ENCODE data around the gene CCDC85C.

DNA sequence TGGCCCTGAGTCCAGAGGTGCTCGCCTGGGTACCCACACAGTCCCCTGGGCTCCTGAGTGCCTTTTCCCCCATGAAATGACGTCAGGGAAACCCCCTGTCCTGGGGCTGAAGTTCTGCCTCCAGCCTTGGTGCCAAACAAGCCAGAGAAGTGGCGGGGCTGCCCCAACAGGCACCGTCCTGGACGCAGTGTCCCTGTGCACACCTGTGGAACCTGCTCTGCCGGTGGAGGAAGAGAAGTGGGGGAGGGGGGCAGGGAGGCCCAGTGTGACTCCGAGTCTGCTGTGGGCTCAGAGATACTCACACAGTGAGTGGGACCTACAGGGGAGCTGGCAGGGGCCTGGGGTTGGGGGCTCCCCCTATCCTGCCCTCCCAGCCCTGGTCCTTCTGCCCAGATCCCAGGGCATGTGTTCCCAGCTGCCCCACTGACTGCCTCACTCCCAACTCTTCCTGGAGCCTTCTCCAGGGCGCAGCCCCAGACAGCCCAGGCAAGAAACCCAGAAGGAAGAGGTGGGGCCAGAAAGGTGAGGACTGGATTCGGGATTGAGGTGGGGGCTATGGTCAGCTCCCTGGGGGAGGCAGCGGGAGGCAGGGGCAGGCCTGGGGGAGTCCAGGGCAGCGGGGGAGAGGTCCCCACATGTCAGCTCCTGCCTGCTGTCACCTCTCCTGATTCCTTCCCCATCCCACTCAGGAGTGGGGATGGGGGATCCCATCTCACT lies 24.7 kb downstream of the CCDC85C start:
- no peak for TF ChIP-seq RAD21 (IDR thresholded peaks at IDR 0.05; ENCODE audit: low read length)
- TF ChIP-seq CEBPB (IDR thresholded peaks at IDR 0.05; ENCODE audit: low read depth, low read length) = no peak
- no peak for TF ChIP-seq POLR2A (IDR thresholded peaks at IDR 0.05; ENCODE audit: low read depth, low read length)
- TF ChIP-seq SMC3 (IDR thresholded peaks at IDR 0.05; ENCODE audit: low read depth, low read length) = no peak
- TF ChIP-seq, protein P1, sequence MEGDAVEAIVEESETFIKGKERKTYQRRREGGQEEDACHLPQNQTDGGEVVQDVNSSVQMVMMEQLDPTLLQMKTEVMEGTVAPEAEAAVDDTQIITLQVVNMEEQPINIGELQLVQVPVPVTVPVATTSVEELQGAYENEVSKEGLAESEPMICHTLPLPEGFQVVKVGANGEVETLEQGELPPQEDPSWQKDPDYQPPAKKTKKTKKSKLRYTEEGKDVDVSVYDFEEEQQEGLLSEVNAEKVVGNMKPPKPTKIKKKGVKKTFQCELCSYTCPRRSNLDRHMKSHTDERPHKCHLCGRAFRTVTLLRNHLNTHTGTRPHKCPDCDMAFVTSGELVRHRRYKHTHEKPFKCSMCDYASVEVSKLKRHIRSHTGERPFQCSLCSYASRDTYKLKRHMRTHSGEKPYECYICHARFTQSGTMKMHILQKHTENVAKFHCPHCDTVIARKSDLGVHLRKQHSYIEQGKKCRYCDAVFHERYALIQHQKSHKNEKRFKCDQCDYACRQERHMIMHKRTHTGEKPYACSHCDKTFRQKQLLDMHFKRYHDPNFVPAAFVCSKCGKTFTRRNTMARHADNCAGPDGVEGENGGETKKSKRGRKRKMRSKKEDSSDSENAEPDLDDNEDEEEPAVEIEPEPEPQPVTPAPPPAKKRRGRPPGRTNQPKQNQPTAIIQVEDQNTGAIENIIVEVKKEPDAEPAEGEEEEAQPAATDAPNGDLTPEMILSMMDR (conservative IDR thresholded peaks at IDR 0.05; ENCODE audit: low read depth, low read length) = no peak
